HUES6 (cell line): ENCODE measurements around the gene GSTT2.
"Not testable (repeated sequence)": the region's sequence is repeated elsewhere in the genome, so short reads cannot be mapped to it uniquely, and the experiment has no call there.

Source experiments
- H3K27ac ChIP-seq: 2 replicates; pipeline ENCODE4 v1.7.0; 2013; ENCODE audit warnings: low read depth, mild to moderate bottlenecking, low read length, inconsistent platforms
- H3K27me3 ChIP-seq: 2 replicates; pipeline ENCODE4 v1.6.1; 2013; ENCODE audit warnings: low read length; ENCODE audit not compliant: control insufficient read depth, insufficient read depth
- H3K36me3 ChIP-seq: 2 replicates; pipeline ENCODE4 v1.6.1; 2013; ENCODE audit warnings: low read length; ENCODE audit not compliant: control insufficient read depth, insufficient read depth
- H3K4me1 ChIP-seq: 2 replicates; pipeline ENCODE4 v1.6.1; 2013; ENCODE audit warnings: low read length; ENCODE audit not compliant: control insufficient read depth, insufficient read depth
- H3K4me3 ChIP-seq: 2 replicates; pipeline ENCODE4 v1.5.1; 2013; ENCODE audit warnings: low read depth, low read length
- H3K9ac ChIP-seq: one replicate; pipeline ENCODE4 v1.6.1; 2013; ENCODE audit warnings: mild to moderate bottlenecking, low read length
- H3K9me3 ChIP-seq: 2 replicates; pipeline ENCODE4 v1.6.1; 2013; ENCODE audit warnings: low read depth, low read length; ENCODE audit not compliant: control insufficient read depth, insufficient read depth

Gene GSTT2

GRCh38 chr22:23955886-23956285 lies 24.0 kb upstream of the GSTT2 start:
- peak overlapping the region; percentile 42 for H3K9ac ChIP-seq
- not testable (repeated sequence) for H3K27me3 ChIP-seq, H3K36me3 ChIP-seq, H3K9me3 ChIP-seq
- H3K4me3 ChIP-seq: peak overlapping the region; percentile 30
- peaks cover 13% of the 10 kb centered on the region for H3K4me1 ChIP-seq
- peak overlapping the region; percentile 81; the same call in 1 of the 2 replicates for H3K27ac ChIP-seq

GRCh38 chr22:23956301-23956900 lies 23.5 kb upstream of the GSTT2 start:
- not testable (repeated sequence) for H3K27me3 ChIP-seq, H3K36me3 ChIP-seq, H3K9me3 ChIP-seq
- Histone ChIP-seq H3K9ac (peak overlapping the region; percentile 28), H3K27ac (peak overlapping the region; percentile 64; the same call in 1 of the 2 replicates), H3K4me1 (peaks cover 13% of the 10 kb centered on the region), H3K4me3 (0 out of 2 replicates have a peak overlapping the region, but pooled peaks have one; percentile 17)

DNA sequence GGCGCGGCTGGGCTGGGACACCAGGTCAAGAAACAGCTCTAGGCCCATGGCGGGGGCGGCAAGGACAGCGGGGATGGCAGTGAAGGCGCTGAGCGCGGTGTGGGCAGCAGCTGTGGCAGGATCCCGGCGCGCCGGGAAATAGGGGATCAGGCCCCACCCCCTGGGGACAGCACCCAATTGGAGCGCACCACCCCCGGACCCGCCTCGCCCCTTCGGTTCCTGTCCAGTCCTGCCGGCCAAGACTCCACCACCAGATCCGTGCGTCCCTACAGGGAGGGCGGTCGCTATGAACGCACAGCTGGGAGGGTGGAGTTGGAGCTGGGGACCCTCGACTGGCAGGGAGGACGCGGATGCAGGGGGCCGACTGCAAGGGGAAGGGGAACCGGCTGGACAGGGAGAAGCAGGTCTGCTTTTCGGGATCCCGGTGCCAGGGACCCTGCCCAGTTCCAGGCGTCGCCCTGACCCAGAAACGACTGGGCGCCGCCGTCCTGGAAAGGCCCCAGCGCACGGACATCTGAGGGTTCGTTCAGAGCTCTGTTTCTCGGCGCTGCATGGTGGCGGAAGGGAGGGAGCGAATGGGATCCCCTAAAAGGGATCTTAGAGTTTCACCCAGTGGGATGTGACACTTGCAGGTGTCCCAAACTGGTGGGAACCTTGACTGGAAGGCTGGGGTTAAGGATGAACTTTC lies 18.7 kb upstream of the GSTT2 start, which contains the start of gene GSTT2B:
TSS of gene GSTT2B (minus strand) at position 112 of the 688 bp plus-strand sequence. CDS start at position 48, 64 bp downstream.
- H3K4me3 ChIP-seq: peak within 1 kb of the TSS; percentile 20; the same call in 1 of the 2 replicates

GRCh38 chr22:23966094-23966493 lies 13.8 kb upstream of the GSTT2 start:
- H3K9me3 ChIP-seq, H3K9ac ChIP-seq, H3K27ac ChIP-seq, H3K4me3 ChIP-seq, H3K27me3 ChIP-seq, H3K4me1 ChIP-seq: not testable (repeated sequence)
- peaks cover 22% of the 10 kb centered on the region for H3K36me3 ChIP-seq

More for the DNA sequence above, 18.7 kb upstream of the GSTT2 start, which contains the start of gene GSTT2B:
- H3K9ac ChIP-seq, H3K27me3 ChIP-seq, H3K36me3 ChIP-seq, H3K27ac ChIP-seq, H3K4me1 ChIP-seq, H3K9me3 ChIP-seq: not testable (repeated sequence)

DNA sequence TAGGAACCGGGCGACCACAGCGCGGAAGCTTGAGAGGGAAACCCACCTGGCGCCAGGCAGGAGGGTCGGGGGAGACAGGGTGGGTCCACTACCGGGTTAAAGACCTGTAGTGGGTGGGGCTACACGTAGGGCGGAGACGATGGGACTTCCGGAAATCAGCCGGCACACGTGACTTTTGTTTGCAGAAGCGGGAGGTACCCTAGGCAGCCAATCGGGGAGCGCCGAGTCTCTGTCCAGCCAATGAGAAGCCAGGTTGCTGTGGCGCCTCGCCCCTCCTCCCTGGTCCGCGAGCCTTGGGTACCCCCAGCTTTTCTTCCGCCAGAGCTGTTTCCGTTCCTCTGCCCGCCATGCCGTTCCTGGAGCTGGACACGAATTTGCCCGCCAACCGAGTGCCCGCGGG lies 13.4 kb upstream of the GSTT2 start, which contains the start of gene DDTL:
TSS of gene DDTL (plus strand) at position 321 of the 400 bp plus-strand sequence. CDS start at position 348, 27 bp downstream.
- H3K9ac ChIP-seq, H3K27me3 ChIP-seq, H3K4me3 ChIP-seq, H3K4me1 ChIP-seq, H3K27ac ChIP-seq, H3K9me3 ChIP-seq: not testable (repeated sequence)
- peaks cover 27% of the 10 kb centered on the region for H3K36me3 ChIP-seq

GRCh38 chr22:23969071-23969470 lies 10.9 kb upstream of the GSTT2 start:
- peaks cover 30% of the 10 kb centered on the region for H3K36me3 ChIP-seq
- H3K4me1 ChIP-seq: no peaks in the 10 kb centered on the region
- no peak overlapping the region for H3K27ac ChIP-seq
- no peaks in the 10 kb centered on the region for H3K9me3 ChIP-seq
- no peak overlapping the region for H3K9ac ChIP-seq
- H3K4me3 ChIP-seq: no peak overlapping the region
- no peaks in the 10 kb centered on the region for H3K27me3 ChIP-seq

GRCh38 chr22:23970201-23970641 lies 9.7 kb upstream of the GSTT2 start:
- H3K9ac ChIP-seq: no peak overlapping the region
- no peak overlapping the region for H3K27ac ChIP-seq

GRCh38 chr22:23970816-23971486 lies 9.0 kb upstream of the GSTT2 start:
- H3K9me3 ChIP-seq: no peaks in the 10 kb centered on the region
- H3K27ac ChIP-seq: no peak overlapping the region
- H3K4me3 ChIP-seq: no peak overlapping the region
- H3K36me3 ChIP-seq: peaks cover 30% of the 10 kb centered on the region
- H3K4me1 ChIP-seq: no peaks in the 10 kb centered on the region
- H3K27me3 ChIP-seq: no peaks in the 10 kb centered on the region
- H3K9ac ChIP-seq: peak overlapping the region; percentile 8

More at GRCh38 chr22:23970201-23970641, 9.7 kb upstream of the GSTT2 start:
- no peaks in the 10 kb centered on the region for H3K9me3 ChIP-seq
- H3K27me3 ChIP-seq: no peaks in the 10 kb centered on the region
- no peak overlapping the region for H3K4me3 ChIP-seq
- H3K4me1 ChIP-seq: no peaks in the 10 kb centered on the region
- H3K36me3 ChIP-seq: peaks cover 30% of the 10 kb centered on the region

DNA sequence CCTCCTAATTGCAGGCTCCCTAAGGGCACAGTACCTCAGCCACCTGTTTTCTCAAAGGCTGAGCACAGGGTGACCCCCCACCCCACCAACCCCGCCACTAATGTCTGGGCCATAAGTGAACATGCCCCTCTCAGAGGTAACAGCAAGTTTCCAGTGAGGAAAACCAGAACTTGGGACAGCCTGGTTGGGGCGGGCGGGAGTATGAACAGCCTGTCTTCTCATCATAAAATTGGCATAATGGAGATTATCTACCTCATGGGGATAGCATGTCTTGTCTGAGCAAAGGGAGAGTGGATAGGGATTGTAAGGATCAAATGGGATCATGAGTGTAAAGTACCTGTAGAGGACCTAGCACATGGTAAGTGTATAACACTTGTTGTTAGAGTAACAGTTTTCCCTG lies 8.0 kb upstream of the GSTT2 start:
- peaks cover 30% of the 10 kb centered on the region for H3K36me3 ChIP-seq
- not testable (repeated sequence) for H3K27me3 ChIP-seq, H3K9ac ChIP-seq, H3K9me3 ChIP-seq, H3K4me3 ChIP-seq, H3K4me1 ChIP-seq, H3K27ac ChIP-seq

- H3K9me3 ChIP-seq, H3K27me3 ChIP-seq, H3K27ac ChIP-seq, H3K4me1 ChIP-seq, H3K4me3 ChIP-seq, H3K9ac ChIP-seq: not testable (repeated sequence)
- peaks cover 26% of the 10 kb centered on the region for H3K36me3 ChIP-seq
These were observed 5.6 kb upstream of the GSTT2 start, which contains the start of gene DDT for GRCh38 chr22:23974345-23974744. TSS of gene DDT (minus strand) at chr22:23974441. CDS start at chr22:23974414, 27 bp downstream.
